Liver (tissue), 9 donors: ENCODE results near the gene CFAP77. TPM values are rescaled to one million over a fixed set of nuclear protein-coding genes. Genes with fewer than 3 reads are reported as not detected.

ENCODE experiments used
- DNase-seq: peaks from one replicate; pipeline ENCODE4 v3.0.0-alpha.2; 2017; ENCODE audit warnings: low spot score
- H3K27ac ChIP-seq, 2 donors: one replicate each; pipeline ENCODE4 v1.7.0; 2013; ENCODE audit warnings: inconsistent platforms in 2 of 2, low read length in 2 of 2, control low read depth in 1 of 2, low read depth in 1 of 2, mild to moderate bottlenecking in 1 of 2
- H3K27me3 ChIP-seq, 4 donors: one replicate each; pipeline versions ENCODE4 v1.6.1 to v1.7.0; 2013; ENCODE audit warnings: low read length in 3 of 4, inconsistent platforms in 1 of 4, mild to moderate bottlenecking in 1 of 4, moderate library complexity in 1 of 4; ENCODE audit not compliant: control insufficient read depth in 4 of 4, insufficient read depth in 4 of 4
- H3K36me3 ChIP-seq, 4 donors: one replicate each; pipeline versions ENCODE4 v1.6.1 to v1.7.0; 2013; ENCODE audit warnings: low read length in 3 of 4, mild to moderate bottlenecking in 3 of 4, low read depth in 1 of 4, moderate library complexity in 1 of 4; ENCODE audit not compliant: control insufficient read depth in 4 of 4, insufficient read depth in 3 of 4
- H3K4me1 ChIP-seq, 4 donors: one replicate each; pipeline versions ENCODE4 v1.6.1 to v1.7.0; 2013; ENCODE audit warnings: low read length in 3 of 4, mild to moderate bottlenecking in 3 of 4, moderate library complexity in 1 of 4; ENCODE audit not compliant: control insufficient read depth in 4 of 4, insufficient read depth in 4 of 4
- H3K4me3 ChIP-seq, 3 donors: one replicate each; pipeline versions ENCODE4 v1.6.1 to v1.7.0; 2013; ENCODE audit warnings: low read length in 3 of 3, control low read depth in 1 of 3, low read depth in 1 of 3, mild to moderate bottlenecking in 1 of 3
- H3K9ac ChIP-seq, 2 donors: one replicate each; pipeline ENCODE4 v1.7.0; 2013; ENCODE audit warnings: low read length in 2 of 2, mild to moderate bottlenecking in 2 of 2, moderate library complexity in 2 of 2, control low read depth in 1 of 2, low read depth in 1 of 2
- H3K9me3 ChIP-seq, 4 donors: one replicate each; pipeline versions ENCODE4 v1.6.1 to v1.7.0; 2013; ENCODE audit warnings: low read length in 3 of 4; ENCODE audit not compliant: control insufficient read depth in 4 of 4
- EGR1 ChIP-seq, 2 donors: IDR thresholded peaks; 2 replicates each; pipeline ENCODE4 v1.6.1; 2016 to 2018; ENCODE audit warnings: antibody characterized with exemption in 2 of 2, low read depth in 2 of 2
- FOXA1 ChIP-seq: IDR thresholded peaks from 2 replicates; pipeline ENCODE4 v1.6.1; 2016; ENCODE audit warnings: antibody characterized with exemption
- FOXA2 ChIP-seq: IDR thresholded peaks from 2 replicates; pipeline ENCODE4 v1.6.1; 2016; ENCODE audit warnings: antibody characterized with exemption
- HNF4A ChIP-seq, 2 donors: conservative IDR thresholded peaks; 2 replicates each; pipeline ENCODE4 v1.6.1; 2016; ENCODE audit warnings: antibody characterized with exemption in 2 of 2, mild to moderate bottlenecking in 2 of 2
- HNF4G ChIP-seq: IDR thresholded peaks from 2 replicates; pipeline ENCODE4 v1.6.1; 2016; ENCODE audit warnings: antibody characterized with exemption
- NR2F2 ChIP-seq: IDR thresholded peaks from 2 replicates; pipeline ENCODE4 v1.6.1; 2016; ENCODE audit warnings: antibody characterized with exemption
- RAD21 ChIP-seq, 2 donors: IDR thresholded peaks; 2 replicates each; pipeline ENCODE4 v1.6.1; 2016; ENCODE audit warnings: antibody characterized with exemption in 2 of 2, mild to moderate bottlenecking in 2 of 2
- RXRA ChIP-seq, 2 donors: IDR thresholded peaks; 2 replicates each; pipeline ENCODE4 v1.6.1; 2017 to 2018; ENCODE audit warnings: antibody characterized with exemption in 2 of 2, mild to moderate bottlenecking in 1 of 2
- SP1 ChIP-seq: IDR thresholded peaks from 2 replicates; pipeline ENCODE4 v1.6.1; 2018; ENCODE audit warnings: antibody characterized with exemption, mild to moderate bottlenecking
- TAF1 ChIP-seq: conservative IDR thresholded peaks from 2 replicates; pipeline ENCODE4 v1.6.1; 2016; ENCODE audit warnings: antibody characterized with exemption, mild to moderate bottlenecking
- YY1 ChIP-seq: IDR thresholded peaks from 2 replicates; pipeline ENCODE4 v1.6.1; 2016; ENCODE audit warnings: antibody characterized with exemption, mild to moderate bottlenecking
- WGBS: extraction: QIAGEN DNeasy Blood & Tissue Kit; methylation state at CpG from one replicate; pipeline ENCODE4 v1.1.7; 2013; 5-methylcytosine and 5-hydroxymethylcytosine counted together
- polyA plus RNA-seq, 2 donors: library from polyadenylated mRNA; stranded (reverse) in 1 of 2; unstranded in 1 of 2; fragments of 200-250 nt in 1 of 2; fragments of >200 nt in 1 of 2; fragmentation: Nextera tagmentation in 1 of 2; extraction: Ambion mirVana in 1 of 2; gene quantifications; one replicate each; pipeline versions ENCODE4 v1.2.1 to v1.2.3, GENCODE V29; 2013 to 2015
- total RNA-seq, 2 donors: library from RNA; depleted of rRNA; stranded (reverse); fragments of >200 nt; gene quantifications; one replicate each; pipeline ENCODE4 v1.2.3, GENCODE V29; 2014
- TF ChIP-seq, protein P1 (sequence below): IDR thresholded peaks from 2 replicates; pipeline ENCODE4 v1.6.1; 2016; ENCODE audit warnings: antibody characterized with exemption
- TF ChIP-seq, protein P2 (sequence below): IDR thresholded peaks from 2 replicates; pipeline ENCODE4 v1.6.1; 2016; ENCODE audit warnings: antibody characterized with exemption
- TF ChIP-seq, protein P3 (sequence below): IDR thresholded peaks from 2 replicates; pipeline ENCODE4 v1.6.1; 2016; ENCODE audit warnings: antibody characterized with exemption, mild to moderate bottlenecking
- TF ChIP-seq, protein P4 (sequence below): IDR thresholded peaks from 2 replicates; pipeline ENCODE4 v1.6.1; 2016; ENCODE audit warnings: antibody characterized with exemption
- TF ChIP-seq, protein P5 (sequence below): fragments of 150-350 bp; IDR thresholded peaks from 2 replicates; pipeline ENCODE4 v1.5.1; 2017; ENCODE audit warnings: improper control_type of control experiment, low read depth, low read length; ENCODE audit not compliant: missing input control
- donor health status: healthy.
- donor health status: healthy.
- donor health status: healthy.
- donor health status: healthy.
- donor health status: healthy.

Gene CFAP77
- total and polyA plus RNA-seq, 4 donors = not detected

DNA sequence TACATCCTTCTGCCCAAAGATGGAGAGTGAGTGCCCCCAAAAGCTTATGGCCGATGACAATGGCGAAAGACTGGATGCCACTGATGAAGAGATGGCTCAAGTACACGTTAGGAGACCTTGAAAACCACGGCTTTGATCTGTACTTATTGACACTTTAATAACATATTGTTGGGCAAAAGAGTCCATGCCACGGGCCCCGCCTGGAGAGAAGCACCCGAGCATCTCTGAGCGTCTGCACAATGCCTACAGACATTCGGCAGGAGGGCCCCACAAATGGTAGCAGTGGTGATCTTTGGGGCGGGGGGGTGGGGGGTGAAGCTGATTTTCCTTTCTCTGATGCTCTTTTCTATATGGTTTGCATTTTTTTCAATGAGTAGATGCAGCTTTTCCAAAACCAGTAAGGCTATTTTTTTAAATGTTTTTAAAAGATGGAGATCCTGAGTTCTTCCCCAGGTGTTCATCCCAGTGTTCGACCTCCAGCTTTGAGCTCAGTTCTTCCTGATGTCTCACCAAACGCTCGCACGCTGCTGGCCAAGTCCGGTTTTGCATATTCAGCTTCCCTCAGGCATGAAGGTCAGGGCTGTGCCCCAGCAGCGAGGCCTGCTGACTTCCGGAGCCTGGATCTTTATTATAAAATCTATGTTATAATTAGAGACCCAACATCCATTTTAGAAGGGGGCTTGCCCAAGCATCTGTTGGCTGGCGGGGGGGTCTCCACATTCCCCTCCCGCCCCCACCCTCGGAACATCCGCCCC, 138.1 kb downstream of the CFAP77 start (continued):
- TF ChIP-seq, protein P1, sequence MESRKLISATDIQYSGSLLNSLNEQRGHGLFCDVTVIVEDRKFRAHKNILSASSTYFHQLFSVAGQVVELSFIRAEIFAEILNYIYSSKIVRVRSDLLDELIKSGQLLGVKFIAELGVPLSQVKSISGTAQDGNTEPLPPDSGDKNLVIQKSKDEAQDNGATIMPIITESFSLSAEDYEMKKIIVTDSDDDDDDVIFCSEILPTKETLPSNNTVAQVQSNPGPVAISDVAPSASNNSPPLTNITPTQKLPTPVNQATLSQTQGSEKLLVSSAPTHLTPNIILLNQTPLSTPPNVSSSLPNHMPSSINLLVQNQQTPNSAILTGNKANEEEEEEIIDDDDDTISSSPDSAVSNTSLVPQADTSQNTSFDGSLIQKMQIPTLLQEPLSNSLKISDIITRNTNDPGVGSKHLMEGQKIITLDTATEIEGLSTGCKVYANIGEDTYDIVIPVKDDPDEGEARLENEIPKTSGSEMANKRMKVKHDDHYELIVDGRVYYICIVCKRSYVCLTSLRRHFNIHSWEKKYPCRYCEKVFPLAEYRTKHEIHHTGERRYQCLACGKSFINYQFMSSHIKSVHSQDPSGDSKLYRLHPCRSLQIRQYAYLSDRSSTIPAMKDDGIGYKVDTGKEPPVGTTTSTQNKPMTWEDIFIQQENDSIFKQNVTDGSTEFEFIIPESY = no peak

DNA sequence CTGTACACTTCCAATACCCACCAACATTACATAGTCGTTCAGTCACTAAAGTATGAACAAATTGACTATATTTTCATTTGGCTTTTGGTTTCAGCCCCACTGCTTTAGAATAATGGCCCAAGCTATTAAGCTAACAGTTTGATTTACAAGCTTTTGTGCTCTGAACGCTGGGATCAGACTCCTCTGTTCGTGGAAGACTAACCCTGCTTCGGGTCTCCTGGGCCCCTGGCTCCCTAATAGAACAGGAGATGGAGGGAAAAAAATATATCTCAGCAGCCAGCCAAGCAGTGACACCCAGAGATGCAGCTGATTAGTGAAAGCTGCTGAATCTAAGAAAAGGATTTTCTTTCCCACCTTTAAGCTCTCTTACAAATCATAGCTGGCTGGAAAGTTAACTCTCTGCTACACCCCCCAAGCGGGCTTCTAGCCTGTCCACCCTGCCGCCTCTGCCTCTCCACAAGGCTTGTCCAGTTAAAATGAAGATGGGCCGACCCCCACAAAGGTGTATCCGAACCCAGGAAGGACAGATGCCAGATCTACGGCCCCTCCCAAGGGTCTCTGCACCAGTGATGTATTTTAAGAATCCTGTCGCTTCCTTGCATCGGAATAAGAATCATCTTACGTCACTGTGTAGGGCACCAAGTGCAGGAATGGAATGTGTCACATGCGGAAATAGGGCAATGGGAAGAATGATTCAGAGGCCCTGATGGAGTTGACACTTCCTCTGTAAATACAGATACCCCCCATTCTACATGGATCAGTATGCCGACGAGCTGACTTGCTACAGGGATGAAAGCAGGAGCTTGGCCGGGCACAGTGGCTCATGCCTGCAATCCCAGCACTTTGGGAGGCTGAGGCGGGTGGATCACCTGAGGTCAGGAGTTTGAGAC, 139.0 kb downstream of the CFAP77 start:
- Histone ChIP-seq H3K36me3 (no peaks in the 10 kb centered on the region), H3K27me3 (peaks cover 0 to 2% (median 0%) of the 10 kb centered on the region in 4 donors), H3K9me3 (no peaks in the 10 kb centered on the region), H3K4me1 (peaks cover 0 to 5% (median 0%) of the 10 kb centered on the region in 4 donors), H3K27ac (no peak overlapping the region), H3K4me3 (no peak overlapping the region), H3K9ac (no peak overlapping the region)
- 65% methylated on average over 17 of the region's 17 CpGs for WGBS
- no peak for TF ChIP-seq SP1
- TF ChIP-seq, protein P2, sequence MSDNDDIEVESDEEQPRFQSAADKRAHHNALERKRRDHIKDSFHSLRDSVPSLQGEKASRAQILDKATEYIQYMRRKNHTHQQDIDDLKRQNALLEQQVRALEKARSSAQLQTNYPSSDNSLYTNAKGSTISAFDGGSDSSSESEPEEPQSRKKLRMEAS = no peak
- TF ChIP-seq, protein P3, sequence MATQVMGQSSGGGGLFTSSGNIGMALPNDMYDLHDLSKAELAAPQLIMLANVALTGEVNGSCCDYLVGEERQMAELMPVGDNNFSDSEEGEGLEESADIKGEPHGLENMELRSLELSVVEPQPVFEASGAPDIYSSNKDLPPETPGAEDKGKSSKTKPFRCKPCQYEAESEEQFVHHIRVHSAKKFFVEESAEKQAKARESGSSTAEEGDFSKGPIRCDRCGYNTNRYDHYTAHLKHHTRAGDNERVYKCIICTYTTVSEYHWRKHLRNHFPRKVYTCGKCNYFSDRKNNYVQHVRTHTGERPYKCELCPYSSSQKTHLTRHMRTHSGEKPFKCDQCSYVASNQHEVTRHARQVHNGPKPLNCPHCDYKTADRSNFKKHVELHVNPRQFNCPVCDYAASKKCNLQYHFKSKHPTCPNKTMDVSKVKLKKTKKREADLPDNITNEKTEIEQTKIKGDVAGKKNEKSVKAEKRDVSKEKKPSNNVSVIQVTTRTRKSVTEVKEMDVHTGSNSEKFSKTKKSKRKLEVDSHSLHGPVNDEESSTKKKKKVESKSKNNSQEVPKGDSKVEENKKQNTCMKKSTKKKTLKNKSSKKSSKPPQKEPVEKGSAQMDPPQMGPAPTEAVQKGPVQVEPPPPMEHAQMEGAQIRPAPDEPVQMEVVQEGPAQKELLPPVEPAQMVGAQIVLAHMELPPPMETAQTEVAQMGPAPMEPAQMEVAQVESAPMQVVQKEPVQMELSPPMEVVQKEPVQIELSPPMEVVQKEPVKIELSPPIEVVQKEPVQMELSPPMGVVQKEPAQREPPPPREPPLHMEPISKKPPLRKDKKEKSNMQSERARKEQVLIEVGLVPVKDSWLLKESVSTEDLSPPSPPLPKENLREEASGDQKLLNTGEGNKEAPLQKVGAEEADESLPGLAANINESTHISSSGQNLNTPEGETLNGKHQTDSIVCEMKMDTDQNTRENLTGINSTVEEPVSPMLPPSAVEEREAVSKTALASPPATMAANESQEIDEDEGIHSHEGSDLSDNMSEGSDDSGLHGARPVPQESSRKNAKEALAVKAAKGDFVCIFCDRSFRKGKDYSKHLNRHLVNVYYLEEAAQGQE = no peak
- no peak for TF ChIP-seq HNF4G
- TF ChIP-seq RAD21 (IDR thresholded peaks at IDR 0.05) = no peak
- no peak for TF ChIP-seq FOXA1
- TF ChIP-seq, protein P4, sequence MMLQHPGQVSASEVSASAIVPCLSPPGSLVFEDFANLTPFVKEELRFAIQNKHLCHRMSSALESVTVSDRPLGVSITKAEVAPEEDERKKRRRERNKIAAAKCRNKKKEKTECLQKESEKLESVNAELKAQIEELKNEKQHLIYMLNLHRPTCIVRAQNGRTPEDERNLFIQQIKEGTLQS = no peak
- no peak for TF ChIP-seq HNF4A (conservative IDR thresholded peaks at IDR 0.05)
- no peak for TF ChIP-seq FOXA2
- no peak for TF ChIP-seq TAF1
- no peak for TF ChIP-seq RXRA (IDR thresholded peaks at IDR 0.05)
- no peak for TF ChIP-seq NR2F2
- TF ChIP-seq YY1 = no peak
- no peak for TF ChIP-seq EGR1 (IDR thresholded peaks at IDR 0.05; ENCODE audit: low read depth in 2 of 2)
- TF ChIP-seq, protein P5, sequence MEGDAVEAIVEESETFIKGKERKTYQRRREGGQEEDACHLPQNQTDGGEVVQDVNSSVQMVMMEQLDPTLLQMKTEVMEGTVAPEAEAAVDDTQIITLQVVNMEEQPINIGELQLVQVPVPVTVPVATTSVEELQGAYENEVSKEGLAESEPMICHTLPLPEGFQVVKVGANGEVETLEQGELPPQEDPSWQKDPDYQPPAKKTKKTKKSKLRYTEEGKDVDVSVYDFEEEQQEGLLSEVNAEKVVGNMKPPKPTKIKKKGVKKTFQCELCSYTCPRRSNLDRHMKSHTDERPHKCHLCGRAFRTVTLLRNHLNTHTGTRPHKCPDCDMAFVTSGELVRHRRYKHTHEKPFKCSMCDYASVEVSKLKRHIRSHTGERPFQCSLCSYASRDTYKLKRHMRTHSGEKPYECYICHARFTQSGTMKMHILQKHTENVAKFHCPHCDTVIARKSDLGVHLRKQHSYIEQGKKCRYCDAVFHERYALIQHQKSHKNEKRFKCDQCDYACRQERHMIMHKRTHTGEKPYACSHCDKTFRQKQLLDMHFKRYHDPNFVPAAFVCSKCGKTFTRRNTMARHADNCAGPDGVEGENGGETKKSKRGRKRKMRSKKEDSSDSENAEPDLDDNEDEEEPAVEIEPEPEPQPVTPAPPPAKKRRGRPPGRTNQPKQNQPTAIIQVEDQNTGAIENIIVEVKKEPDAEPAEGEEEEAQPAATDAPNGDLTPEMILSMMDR = no peak
- TF ChIP-seq, protein P1 = no peak
- DNase-seq = no peak
